ENCODE data around the gene BRINP1.
A peak's percentile ranks its signal among the peaks of the same experiment; 100 is the strongest.

BRINP1 gene

GRCh38 chr9:119368681-119369581, at the start of gene BRINP1:
Gene BRINP1 (minus strand): TSS chr9:119369435. CDS start chr9:119313355, 56,080 bp downstream.
- DNase-seq (ENCODE audit: low spot score) = peak; percentile 90

DNA sequence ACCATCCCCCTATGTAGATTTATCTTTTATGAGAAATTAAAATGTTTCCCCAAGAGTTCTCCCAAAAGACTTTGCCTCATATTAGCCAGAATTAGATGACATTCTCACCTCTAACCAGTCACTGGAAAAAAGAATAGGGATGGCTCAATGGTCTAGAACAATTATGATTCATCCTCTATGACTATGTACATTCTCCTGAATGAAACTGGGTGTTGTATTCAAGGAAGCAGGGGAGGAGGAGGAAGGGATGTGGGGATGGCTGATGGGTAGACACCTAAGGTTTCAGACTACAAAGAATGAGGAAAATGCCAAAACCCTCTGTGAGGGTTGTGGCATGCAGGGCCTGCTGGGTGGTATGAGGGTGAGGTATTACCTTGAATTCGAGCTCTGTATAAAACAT, 49.5 kb upstream of the BRINP1 start:
- no peak for DNase-seq (ENCODE audit: low spot score)

GRCh38 chr9:119416793-119417192, 47.6 kb upstream of the BRINP1 start:
- no peak for DNase-seq (ENCODE audit: low spot score)

GRCh38 chr9:119412399-119412798, 43.2 kb upstream of the BRINP1 start:
- DNase-seq (ENCODE audit: low spot score) = peak; percentile 67

DNA sequence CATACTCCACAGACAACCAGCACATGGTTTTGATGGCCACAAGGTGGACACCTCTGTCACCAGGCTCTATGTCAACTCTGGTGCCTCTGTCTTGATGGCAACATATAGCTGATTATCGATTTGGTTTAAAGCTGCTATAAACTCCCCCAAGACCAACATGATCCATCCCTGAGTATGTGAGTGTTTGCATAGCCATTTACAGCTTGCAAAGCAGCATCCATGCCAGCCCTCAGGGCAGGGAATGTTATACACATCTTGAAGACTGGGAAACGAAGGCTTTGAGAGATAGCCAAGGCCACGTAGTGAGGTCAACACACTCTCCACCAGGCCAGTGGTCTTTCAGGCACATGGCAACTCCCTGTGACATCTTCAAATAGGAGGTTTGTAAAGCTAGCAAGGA, 40.3 kb upstream of the BRINP1 start:
- no peak for DNase-seq (ENCODE audit: low spot score)

DNA sequence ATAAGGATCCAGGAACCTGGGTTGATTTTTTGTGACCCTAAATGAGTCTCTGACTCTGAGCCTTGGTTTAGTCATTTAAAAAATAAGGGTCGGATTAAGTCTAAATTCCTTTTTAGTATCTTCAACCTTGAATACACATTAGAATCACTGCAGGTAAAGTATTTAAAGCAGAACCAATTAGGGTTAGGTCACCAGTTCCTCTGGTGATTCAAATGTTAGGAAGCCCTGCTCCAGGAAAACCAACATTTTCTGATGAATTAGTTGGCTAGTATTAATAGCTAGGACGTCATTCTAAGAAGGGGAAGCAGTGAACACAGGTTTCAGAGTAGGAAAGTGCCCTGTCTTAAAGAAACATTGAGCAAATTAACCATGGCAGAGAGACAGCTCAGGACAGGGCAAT, 31.4 kb upstream of the BRINP1 start:
- no peak for DNase-seq (ENCODE audit: low spot score)

DNA sequence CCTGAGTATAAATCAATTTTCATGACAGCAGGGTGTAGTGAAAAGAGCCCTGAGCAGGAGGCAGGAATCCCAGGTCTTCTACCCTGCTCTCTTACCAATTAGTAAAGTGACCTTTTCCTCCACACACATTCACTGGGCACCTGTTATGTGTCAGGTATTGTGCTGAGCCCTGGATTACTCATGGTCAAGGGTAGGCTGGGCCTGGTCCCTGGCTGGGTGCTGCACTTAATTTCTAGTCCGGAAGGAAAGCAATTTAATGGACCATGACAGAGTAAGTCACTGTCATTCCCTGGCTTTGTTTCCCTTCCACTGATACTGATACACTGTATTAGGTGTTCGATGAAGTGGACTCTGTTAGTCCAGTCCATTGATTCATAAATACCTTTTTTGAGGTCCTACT, 29.1 kb upstream of the BRINP1 start:
- DNase-seq (ENCODE audit: low spot score) = no peak

DNA sequence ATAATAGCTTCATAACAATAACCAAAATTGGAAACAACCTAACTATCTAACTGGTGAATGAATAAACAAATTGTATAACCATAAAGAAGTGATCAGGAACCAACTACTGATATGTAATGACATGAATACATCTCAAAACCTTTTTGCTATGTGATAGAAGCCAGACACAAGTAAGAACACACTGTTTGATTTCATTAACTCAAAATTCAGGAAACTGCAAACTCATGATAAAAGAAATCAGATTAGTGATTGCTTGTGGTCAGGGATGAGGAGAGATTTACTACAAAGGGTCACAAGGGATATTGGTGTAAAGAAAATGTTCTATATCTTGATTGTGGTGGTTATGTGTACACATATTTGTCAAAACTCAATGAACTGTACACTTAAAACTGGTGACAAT, 22.6 kb upstream of the BRINP1 start:
- DNase-seq (ENCODE audit: low spot score) = no peak

DNA sequence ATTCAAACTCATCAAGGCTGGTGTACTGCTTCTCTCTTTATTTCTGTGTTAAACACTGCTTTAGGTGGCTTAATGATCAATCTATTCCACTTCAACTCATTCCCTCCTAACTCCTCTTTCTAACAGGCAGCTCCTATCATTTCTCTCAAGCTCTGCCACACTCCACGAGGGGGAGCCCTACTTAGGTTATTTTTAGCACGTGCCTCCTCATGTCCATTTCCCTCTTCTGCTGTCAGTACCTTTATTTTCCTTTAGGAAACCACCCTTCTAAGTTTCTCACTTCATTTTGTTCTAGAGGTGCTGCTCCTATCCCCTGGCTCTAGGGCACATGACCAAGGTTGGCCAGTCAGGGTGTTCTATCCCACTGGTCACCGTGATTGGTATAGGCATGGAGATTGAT, 6.7 kb upstream of the BRINP1 start:
- peak; percentile 28 for DNase-seq (ENCODE audit: low spot score)

DNA sequence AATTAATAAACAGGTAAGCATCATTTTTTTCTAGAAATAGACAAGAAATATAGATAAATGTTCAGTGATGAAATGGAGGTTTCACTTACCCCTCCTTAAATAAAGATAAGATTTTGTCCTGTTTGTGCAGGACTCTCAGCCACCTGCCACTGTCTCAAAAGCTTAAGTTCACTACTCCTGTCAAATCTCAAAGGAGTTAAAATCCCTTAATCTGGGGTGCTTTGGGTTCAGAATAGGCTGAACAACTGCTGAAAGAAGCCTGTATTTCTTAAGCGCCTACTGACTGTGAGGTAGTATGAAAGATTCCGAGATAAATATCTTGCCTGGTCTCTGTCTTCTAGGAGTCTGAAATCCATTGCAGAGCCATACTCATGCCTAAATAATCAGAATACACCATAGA, 3.7 kb upstream of the BRINP1 start:
- no peak for DNase-seq (ENCODE audit: low spot score)

DNA sequence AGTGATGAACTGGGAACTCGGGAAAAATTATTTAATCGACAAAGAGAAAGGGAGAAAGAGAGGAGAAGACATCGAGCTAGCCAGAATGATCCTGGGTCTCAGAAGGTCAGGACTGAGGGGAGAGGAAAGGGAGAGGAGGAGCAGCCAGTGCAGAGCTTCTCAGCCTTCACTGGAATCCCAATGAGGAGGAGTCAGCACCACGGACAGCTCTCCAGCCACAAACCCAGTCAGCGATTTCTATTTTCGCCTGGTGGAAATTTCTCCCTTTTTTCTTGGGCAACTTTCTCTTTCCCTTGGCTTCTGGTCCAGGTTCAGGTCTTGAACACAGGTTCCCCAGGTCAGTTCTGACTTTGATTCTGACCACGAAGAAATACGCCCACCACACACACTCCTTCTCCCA, 1.6 kb upstream of the BRINP1 start:
- peak; percentile 43 for DNase-seq (ENCODE audit: low spot score)

- peak; percentile 57 for DNase-seq (ENCODE audit: low spot score)
These were observed 588 bp upstream of the BRINP1 start for GRCh38 chr9:119369680-119370366.

DNA sequence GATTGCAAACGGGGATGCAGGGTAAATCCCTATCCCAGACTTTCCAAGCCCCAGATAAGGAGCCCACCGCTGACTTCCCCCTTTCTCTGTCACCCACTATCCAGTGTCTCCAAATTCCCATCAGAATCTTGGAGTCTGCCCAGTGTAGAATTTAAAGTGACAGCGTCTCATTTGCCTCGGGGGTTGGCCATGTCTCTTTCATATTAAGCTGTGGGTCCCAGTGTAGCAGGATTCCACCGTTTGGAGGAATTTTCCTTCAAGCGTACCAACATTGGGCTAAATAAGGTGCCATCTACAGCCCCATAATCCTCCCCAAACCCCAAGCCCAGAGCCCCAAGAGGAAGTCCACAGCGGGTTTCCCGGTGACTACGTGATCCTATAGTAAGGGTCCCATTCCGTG, 1.1 kb downstream of the BRINP1 start:
- peak; percentile 80 for DNase-seq (ENCODE audit: low spot score)

DNA sequence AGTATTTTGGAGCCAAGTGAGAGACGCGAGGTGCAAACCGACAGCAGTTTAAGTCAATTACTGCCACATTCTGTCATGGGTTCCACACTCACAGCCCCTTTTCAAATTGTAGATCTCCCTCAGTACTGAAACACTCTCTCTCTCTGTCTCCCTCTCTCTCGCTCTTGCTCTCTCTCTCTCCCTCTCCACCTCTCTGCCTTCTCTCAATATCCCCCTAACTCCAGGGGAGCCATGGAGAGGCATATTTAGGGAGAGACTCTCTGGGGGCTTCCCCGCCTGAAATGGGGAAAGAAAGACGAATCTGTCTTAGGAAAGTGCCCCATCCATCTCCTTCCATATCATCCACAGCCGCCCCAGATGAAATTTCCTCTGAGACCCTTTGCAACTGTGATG, 1.6 kb downstream of the BRINP1 start:
- no peak for DNase-seq (ENCODE audit: low spot score)

GRCh38 chr9:119366909-119367682, 2.1 kb downstream of the BRINP1 start:
- DNase-seq (ENCODE audit: low spot score) = peak; percentile 53

DNA sequence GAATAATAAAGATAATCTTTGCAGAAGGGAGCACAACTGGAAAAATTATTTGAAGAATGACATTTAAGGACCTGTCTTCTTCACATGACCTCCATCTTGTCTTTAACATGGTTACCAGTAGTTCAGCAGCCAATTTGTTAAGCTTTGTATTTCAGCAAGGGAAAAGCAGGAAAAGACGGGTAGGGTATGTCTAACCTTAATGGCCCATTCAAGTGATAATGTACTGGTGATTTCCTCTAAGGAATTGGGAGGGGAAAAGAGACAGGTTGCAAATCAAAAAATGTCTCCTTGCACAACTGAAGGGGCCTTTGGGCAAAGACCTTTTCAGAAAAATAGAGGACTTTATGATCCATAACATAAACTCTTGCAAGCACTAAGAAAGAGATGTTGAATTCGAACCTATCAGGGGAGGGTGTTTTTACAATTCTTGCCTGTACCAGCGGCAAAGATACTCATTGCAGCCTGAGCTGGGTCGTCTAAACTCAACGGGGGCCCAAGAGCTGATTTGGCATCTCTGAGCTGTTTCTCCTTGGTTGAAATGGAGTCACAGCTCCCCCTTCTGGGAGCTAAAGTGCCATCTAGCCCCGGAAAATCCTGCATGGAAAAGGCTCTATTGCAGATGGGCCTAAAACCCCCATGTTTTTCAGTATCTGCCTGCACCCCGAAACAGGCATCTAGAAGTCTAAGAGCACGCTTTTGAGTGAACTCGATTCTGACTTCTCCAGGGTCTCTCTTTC, 3.8 kb downstream of the BRINP1 start:
- peak; percentile 93 for DNase-seq (ENCODE audit: low spot score)

- DNase-seq (ENCODE audit: low spot score) = no peak
These were observed 9.0 kb downstream of the BRINP1 start for GRCh38 chr9:119360237-119360636.

DNA sequence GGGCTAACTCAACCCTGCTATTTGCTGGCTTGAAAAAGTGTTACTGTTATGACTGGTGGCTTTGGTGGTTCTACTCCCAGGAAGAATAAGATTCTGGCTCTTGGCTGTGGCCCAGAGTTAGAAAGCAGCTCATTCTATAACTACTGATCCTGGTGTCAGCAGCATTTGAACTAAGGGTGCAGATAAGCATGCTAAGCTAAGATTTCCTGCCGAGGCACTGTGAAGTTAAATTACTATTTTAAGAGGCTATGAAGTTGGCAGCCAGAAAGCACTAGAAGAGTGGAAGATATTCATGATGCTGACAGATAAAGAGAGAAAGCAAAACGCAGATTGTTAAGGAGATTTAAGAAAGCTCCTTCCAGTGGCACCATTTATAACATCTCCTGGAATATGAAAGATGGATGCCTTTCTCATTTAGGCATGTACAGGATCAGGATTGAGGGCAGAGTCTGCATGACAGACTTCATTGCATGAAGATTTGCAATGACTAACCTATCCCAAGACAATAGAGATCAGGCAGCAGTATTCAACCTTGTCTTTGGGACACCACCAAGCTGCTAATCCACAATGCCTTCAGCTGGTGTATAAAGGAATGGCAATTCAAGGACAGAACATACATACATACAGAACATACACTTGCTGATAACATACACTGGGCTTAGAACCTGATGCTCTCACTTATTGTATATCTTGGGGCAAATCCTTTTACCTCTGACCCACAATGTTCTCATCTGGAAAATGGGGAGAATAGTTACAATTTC, 11.7 kb downstream of the BRINP1 start:
- DNase-seq (ENCODE audit: low spot score) = no peak

GRCh38 chr9:119349351-119349825, 19.8 kb downstream of the BRINP1 start:
- DNase-seq (ENCODE audit: low spot score) = no peak

- no peak for DNase-seq (ENCODE audit: low spot score)
These were observed 25.9 kb downstream of the BRINP1 start for GRCh38 chr9:119343059-119343990.

Data from cerebellar cortex (tissue), 1 donor.